GM19468 (cell line): Measurements from ENCODE around the gene TTC28.

Experiments
- ATAC-seq: cut with Tn5 transposase; IDR thresholded peaks from one replicate; pipeline ENCODE4 v1.9.1; 2021; ENCODE audit warnings: mild to moderate bottlenecking, moderate library complexity, moderate number of reproducible peaks; ENCODE audit not compliant: unreplicated experiment; ENCODE audit errors: extremely low read depth

Gene TTC28

GRCh38 chr22:28418008-28418407 lies 261.6 kb downstream of the TTC28 start:
- ATAC-seq, result no peak

DNA sequence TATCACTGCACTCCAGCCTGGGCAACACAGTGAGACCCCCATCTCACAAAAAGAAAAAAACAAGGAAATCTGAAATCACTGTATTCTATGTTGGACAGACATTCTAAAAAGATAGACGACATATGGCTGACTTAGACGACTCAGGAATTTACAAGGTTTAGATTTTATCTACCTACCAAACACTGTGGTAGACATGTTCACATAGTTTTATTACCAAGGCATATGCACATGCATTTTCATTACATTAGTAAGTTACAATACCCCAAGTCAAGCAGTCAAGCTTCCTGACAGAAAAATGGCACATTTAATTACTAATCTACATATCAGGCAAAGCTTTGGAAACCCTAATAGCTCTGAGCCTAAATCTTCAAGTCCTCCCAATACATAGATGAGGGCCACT lies 262.2 kb downstream of the TTC28 start:
- ATAC-seq, result no peak

GRCh38 chr22:28414913-28415312 lies 264.7 kb downstream of the TTC28 start:
- ATAC-seq, result no peak

DNA sequence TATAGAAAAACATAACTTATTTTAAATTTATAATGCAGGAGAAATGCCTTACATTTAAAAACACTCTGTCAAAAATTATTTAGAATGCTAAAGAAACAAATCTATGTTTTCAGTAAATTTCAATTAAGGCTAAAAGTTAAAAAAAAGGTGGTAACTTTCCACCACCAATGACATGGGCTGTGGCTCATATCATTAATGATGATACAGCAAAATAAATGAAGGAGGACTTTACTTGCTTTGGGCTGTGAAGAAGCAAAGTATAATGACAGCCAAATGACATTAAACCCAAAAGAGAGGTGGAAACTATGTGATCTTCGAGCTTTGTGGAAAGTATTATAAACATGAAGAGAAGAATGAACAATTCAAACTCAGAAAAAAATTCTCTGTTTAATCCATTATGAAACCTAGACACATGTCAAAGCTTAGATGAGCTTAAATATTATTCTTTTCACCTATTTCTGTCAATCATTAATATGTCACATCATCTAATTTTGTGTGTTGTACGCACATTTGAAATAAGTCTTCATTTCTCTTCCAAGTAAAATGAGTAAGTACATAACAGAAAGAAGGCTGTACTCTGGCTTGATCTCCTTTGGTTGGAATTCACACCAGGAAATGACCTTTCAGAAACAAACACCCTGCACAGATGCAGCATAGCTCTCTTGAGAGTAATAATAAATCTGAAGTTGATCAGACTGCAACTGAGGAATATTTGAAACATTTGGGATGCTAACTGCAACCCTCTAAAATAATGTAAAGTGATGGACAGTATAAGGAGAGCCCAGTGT lies 265.8 kb downstream of the TTC28 start:
- no peak for ATAC-seq

DNA sequence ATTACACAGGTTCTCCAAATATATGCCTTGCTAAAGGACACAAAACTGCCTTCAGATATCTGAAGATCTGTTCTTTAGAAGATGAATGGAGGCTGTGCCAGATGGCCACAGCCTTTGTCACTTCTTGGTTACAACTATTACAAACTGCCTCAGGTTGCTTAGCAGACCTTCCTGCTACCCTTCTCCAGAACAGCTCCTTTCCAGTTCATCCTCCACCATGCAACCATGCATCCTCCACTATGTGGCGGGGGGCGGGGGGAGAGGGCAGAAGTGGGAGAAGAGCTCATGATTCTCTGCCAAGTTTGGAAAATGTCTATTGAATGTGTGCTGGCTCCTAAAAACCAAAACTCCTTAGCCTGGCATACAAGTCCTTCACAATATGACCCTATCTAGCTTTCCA lies 267.5 kb downstream of the TTC28 start:
- ATAC-seq, result no peak

GRCh38 chr22:28411125-28411524 lies 268.5 kb downstream of the TTC28 start:
- ATAC-seq, result no peak

DNA sequence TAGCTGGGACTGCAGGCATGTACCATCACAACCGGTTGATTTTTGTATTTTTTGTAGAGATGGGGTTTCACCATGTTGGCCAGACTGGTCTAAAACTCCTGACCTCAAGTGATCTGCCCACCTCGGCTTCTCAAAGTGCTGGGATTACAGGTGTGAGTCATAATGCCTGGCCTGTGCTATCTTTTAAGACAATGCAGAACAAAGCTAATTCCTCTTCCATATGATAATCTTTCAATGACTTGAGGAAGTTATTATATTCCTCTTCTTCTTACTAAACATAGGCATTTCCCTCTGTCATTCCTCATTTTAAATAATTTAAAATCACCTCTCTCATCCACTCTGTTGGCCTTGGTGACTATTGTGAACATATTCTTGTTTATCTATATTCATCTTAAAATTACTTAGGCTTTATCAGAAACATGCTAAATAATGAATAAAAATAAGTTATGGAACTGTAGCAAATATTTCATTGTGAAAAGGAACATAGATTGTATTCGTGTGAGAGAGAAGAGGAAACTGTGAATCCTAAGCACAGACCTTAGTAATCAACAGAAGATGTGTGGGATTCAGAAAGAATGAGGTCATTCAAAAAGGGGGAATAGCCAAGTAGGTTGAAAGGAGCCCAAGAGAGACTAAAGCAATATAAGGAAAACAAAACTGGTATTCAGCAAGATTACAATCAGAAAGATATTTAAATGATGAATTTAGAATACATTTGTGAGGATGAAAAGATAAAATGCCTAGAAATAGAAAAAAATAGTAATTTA lies 269.4 kb downstream of the TTC28 start:
- ATAC-seq, result no peak

- no peak for ATAC-seq
These were observed 270.9 kb downstream of the TTC28 start for GRCh38 chr22:28408709-28409108.

DNA sequence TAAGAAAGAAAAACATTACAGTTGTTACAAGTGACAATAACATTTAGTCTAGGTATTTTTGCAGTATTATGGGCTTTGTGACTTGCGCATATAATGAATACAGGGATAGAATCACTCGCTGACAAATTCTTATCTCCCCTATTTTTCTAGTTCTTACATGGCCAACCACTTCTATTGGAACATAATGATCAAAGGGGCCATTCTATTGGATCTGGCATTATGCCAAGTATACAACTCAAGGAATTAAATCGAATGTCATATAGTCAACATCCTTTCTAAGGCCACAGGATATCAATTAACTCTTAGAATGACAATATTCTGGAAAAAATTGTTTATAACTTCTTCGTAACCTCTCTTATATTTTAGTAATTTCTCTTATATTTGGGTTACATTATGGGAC lies 272.0 kb downstream of the TTC28 start:
- ATAC-seq, result no peak

DNA sequence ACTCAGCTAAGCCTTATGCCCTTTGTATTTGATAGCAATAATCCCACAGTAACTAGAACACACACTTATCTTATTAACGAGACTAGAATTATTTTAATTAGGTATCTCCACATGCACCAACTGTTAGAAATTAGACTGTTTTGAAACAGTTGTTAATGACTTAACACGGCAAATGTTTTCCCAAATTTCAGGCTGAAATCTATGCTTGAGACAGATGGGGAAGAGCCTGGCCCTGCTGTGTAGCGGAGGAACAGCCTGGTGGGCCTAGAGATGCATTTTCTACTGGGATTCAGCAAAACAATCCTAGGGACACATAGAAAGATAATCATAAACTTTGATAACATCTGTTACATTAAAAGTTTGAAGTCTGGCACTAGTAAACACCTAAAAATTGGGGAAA lies 273.4 kb downstream of the TTC28 start:
- no peak for ATAC-seq

- no peak for ATAC-seq
These were observed 274.1 kb downstream of the TTC28 start for GRCh38 chr22:28405588-28405987.

DNA sequence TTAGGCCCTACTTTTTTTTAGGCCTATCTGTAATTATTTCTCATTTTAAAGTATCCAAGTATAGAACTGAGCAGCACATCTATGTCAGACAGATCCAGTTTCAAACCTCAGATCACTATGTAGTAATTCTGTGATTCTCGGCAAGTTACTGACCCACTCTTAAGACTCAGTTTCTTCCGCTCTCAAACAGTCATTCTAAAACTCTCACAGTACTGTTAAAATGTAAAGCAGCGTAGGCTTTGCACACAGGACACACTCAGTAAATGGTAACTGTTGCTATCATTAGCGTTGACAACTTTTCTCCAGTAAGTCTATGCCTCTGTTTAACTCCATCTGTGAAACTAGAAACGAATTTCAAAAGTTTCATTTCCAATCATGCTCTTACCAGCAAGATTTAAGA lies 277.1 kb downstream of the TTC28 start:
- no peak for ATAC-seq

- ATAC-seq, result no peak
These were observed 277.6 kb downstream of the TTC28 start for GRCh38 chr22:28402060-28402459.

- no peak for ATAC-seq
These were observed 280.7 kb downstream of the TTC28 start for GRCh38 chr22:28398981-28399380.

DNA sequence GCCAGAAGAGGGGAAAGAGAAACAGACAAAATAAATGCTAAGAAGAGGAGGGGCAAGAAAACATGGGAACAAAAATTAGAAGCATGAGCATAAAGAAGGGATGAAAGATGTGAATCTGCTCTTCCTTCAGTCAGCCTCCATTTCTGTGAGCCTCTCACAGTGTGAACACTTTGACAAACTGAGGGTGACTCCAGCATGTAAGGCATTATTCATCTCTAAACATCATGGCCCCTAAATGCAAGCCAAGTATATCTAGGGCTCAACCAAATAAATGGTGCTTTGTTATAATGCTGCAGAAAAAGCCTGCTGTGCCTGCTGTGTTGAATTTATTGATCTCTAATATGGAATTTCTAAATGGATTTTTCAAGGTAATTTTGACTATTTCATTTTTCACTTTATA lies 281.3 kb downstream of the TTC28 start:
- ATAC-seq, result no peak

DNA sequence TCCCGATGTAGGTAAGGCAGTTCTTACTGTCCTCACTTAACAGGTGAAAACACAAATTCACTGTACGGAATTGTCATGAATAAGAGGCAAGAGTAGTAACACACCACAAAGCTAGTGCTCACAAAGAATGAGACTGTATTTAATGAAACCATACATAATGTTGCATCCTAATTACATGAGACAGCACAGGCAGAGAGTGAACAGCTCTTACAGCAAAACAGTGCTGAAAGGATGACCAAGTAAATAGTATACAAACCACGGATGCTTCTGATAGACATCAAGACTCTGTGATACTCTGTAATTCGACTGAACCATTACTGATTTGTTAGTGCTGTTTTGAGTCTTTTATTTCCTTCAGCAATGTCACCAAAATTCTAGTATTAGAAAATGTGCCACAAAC lies 282.3 kb downstream of the TTC28 start:
- ATAC-seq, result no peak

DNA sequence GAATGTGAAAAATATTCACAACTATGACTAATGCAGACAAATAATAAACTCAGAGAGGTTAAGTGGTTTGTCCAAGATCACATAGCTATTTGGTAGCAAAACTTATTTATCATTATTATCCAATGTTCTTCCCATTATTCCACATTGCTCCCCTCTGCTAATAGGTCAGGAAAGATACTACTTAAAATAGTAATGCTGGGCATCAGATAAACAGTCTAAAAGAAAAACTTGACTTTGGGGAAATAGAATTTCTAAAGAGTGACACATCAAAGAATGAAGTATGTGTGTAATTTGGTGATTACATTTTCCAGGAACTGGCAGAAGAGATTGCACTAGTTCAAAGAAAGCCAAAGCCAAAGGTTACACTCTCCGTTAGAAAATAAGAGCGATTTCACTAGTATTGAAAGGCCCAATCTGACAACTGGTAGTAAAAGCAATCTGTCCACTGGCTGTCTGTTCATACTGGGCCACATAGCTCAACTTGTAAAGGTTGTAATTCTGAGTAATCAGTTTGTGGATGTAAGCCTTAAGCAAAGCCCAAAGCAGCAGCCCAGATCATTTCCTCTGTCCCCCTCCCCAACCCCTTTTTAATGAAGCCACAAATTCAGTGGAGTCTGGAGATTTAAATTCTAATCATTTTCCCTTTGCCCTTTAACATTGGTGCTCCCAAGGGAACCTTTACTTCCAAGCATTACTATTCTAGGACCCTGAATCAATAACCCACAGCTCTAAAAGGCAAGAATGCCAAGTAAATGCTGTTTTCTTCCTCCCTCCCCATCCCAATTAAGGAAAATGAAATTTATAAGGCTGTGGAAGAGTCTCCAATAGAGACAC lies 283.5 kb downstream of the TTC28 start:
- no peak for ATAC-seq

- no peak for ATAC-seq
These were observed 284.1 kb downstream of the TTC28 start for GRCh38 chr22:28395520-28395919.

- ATAC-seq, result no peak
These were observed 285.0 kb downstream of the TTC28 start for GRCh38 chr22:28394513-28395110.

- ATAC-seq, result no peak
These were observed 298.0 kb downstream of the TTC28 start for GRCh38 chr22:28381429-28382167.
